Fibroblast of peridontal ligament (primary cell): ENCODE data around the gene KCNQ1.

Experiments
- DNase-seq: peaks from one replicate; pipeline ENCODE4 v3.0.0-alpha.2; 2010; ENCODE audit errors: extremely low read depth

Gene KCNQ1

DNA sequence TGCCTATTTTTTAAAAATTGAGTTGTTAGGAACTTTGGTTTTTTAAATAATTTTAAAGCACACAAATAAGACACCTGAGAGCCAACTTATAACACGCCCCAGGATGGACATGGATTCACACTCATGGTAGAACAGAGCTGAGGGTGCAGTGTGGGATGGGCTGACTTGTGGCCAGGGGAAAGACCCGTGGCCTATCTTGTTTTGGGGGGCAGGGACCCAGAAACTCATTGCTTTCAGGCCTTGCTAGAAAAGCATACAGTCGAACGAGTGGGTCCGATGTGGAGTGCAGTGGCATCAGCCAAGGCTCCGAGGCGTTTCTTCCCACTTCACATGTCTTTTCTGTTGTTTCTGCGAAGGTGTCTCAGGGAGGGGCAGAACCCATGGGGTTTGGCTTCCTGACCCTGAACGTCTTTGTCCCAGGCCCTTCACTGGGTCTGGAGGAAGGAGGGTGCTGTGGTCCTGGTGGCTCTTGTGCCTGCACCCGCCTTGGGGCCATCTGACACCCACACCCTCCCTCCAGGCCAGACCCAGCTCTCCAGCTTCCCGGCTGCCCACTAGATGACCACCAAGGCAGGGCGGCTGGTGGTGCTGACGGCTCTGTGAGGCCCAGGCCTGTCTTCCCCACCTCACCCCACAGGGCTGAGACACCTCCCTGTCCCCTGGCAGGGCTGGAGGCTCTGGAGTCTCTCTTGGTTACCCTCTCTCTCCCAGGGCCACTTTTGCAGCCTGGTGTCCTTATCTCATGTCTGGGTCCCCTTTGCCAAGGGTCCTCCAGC lies 120.8 kb downstream of the KCNQ1 start:
- no peak for DNase-seq

DNA sequence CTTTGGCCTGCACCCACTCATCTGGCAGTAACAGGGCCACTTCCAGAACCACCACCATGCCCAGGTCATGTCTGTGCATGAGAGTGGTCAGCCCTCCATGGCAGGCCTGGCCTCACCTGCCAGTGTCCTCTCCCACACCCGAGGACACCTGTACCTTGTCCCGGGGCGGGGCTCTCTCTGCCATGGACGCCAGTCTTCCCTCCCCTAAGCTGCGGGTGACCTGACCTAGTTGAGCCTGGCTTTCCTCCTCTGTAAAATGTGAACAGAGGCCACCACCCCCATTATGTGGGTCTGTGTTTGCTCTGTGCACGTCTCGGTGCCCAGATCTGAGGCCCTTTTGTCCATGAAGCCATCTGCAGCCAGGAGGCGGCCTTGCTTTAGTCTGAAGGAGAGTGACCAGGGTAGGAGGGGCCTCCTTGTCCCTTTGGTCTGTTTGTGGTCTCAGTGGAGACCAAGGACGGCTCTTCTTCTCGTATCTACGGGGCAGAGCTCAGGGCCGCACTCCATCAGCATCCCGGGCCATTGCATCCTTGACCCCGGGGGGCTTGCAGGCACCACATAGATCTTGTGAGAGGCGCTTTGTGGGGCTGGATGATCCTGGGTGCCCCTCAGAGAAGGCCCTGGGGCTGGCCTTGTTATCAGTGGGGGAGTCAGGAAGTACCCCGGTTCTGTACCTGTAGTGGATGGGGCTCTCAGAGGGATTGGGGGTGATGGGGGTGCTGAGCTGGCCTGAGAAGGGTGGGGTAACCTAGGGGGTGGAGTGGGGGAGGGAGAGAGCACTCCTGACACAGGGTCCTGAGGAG lies 121.6 kb downstream of the KCNQ1 start:
- DNase-seq, result no peak

DNA sequence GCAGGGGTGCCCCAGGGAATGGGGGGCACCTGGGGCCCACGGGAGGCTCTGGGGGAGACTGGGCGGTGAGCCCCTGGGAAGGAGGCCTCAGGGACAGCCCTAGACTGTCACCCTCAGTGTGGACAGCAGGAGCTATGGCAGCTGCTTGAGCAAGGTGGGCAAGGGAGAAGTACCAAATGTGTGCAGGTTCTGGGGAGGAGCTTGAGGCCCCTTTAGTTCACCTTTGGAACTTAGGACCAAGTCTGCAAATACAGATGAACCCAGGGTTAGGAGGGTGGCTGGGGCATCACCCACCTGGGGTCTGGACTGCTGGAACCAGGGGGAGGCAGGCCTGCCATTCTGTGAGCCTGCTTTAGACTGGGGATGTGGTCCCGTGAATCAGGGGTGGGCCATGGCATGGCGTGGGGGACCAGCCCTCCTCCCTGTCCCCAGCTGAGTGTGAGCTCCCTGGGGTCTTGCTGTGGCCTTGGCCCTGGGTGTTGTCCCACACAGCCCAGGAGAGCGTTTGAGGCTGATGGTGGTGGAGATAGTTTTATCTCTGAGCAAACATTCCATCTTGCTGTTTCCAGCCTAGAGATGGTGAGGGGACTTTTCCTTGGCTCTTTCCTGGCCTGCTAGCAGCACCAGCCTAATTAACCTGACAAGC lies 122.3 kb downstream of the KCNQ1 start:
- DNase-seq, result no peak

DNA sequence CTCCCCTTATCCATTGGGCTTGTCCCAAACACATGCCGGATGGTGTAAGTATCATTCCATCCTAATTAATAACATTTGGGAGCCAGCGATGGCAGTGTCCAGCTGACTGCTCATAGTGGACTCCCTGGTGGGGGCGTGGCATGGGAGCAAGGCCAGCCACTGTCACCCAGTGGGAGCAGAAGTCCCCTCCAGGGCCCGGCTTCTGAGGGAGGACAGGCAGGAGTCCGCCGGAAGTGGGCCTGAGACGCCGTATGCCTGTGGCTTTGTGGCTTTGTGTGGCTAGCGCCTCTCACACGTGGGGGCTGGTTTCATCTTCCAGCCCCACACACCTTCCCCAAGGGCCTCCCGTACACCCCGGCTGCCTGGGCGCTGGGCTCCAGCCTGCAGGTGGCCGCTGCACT lies 124.5 kb downstream of the KCNQ1 start:
- DNase-seq, result no peak

DNA sequence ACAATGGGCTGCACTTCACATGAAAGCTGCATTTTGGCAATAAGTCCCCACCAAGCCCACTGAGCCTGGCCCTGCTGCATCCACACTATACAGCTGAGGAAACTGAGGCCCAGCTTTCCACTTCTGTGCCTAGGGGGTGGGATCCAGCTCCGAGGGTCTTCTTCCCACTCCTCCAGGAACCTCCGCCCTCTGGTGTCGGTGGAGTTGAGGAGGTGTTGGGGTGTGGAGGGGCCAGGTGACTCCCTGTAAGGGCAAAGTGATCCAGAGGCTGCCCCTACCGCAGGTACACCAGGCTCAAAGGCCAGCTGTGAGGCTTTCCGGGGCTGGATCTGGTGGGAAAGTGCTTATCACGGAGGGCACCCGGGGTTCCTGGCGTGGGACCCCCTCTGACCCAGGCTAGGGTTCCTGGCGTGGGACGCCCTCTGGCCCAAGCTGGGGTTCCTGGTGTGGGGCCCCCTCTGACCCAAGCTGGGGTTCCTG lies 125.0 kb downstream of the KCNQ1 start:
- DNase-seq, result no peak

DNA sequence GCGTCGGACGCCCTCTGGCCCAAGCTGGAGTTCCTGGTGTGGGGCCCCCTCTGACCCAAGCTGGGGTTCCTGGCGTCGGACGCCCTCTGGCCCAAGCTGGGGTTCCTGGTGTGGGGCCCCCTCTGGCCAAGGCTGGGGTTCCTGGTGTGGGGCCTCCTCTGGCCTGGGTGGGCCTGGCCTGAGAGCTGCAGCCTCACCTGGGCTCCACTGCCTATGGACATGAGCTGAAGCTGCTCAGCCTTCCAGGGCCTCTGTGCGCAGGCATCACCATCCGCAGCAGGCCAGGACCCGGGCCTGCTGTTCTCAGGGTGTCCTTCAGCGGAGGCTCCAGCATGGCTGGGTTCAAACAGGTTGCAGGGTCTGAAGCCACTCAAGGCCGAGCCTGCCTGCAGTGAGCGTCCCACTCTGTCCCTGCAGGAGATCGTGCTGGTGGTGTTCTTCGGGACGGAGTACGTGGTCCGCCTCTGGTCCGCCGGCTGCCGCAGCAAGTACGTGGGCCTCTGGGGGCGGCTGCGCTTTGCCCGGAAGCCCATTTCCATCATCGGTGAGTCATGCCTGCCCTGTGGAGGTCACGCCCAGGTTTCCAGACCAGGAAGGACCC lies 125.5 kb downstream of the KCNQ1 start:
- no peak for DNase-seq

DNA sequence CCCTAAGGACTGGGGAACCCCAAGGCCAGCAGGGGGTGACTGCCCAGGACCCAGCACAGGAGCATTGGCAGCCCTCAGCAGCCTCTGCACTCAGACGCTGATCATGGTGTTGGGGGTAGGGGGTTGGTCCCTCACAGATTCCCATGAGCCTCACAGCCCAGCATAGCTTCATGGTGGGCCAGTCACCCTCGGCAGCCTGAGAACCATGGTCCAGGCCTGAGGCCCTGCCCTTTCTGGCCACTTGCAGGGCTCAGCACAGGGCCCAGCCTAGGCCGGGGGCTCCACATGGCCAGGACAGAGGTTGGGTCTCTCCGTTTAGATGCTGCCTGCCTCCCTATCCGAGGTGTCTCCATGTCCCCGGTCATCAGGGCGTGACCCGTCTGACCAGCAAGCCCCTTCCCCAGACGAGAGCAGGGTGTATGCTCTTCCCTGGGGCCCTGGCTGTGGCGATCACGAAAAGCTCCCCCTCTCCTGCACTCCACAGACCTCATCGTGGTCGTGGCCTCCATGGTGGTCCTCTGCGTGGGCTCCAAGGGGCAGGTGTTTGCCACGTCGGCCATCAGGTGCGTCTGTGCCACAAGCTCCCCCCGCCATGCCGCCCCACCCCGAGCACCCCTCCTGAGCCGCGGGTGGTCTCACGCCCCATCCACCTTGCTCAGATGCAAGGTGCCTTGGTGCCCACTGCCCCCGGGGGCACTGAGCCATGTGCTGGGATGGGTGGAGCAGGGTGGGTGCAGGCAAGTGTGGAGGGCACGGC lies 126.2 kb downstream of the KCNQ1 start:
- DNase-seq, result no peak

DNA sequence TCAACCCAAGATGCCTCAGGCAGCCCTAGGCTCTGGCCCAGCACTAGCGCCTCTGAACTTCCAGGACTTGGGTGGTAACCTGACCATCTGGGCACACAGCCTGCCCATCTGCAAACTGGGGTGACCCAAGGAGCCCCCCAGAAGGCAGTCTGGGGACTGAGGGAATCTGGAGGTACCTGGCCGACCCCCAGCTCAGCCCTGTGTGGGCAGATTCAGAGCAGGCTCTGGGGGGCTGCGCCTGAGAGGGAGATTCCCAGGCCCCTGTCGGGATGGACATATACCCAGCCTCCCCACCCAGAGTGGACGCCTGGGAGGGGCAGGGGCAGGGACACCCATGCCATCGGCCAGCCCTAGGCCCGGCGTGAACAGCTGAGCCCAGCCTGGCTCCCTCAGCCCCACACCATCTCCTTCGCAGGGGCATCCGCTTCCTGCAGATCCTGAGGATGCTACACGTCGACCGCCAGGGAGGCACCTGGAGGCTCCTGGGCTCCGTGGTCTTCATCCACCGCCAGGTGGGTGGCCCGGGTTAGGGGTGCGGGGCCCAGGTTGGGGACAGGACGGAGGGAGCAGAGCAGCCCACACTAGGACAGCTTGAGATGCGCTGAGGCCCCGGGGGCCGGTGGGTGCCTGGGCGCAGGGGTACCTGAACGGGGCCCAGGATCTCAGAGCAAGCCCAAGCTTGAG lies 126.9 kb downstream of the KCNQ1 start:
- no peak for DNase-seq

DNA sequence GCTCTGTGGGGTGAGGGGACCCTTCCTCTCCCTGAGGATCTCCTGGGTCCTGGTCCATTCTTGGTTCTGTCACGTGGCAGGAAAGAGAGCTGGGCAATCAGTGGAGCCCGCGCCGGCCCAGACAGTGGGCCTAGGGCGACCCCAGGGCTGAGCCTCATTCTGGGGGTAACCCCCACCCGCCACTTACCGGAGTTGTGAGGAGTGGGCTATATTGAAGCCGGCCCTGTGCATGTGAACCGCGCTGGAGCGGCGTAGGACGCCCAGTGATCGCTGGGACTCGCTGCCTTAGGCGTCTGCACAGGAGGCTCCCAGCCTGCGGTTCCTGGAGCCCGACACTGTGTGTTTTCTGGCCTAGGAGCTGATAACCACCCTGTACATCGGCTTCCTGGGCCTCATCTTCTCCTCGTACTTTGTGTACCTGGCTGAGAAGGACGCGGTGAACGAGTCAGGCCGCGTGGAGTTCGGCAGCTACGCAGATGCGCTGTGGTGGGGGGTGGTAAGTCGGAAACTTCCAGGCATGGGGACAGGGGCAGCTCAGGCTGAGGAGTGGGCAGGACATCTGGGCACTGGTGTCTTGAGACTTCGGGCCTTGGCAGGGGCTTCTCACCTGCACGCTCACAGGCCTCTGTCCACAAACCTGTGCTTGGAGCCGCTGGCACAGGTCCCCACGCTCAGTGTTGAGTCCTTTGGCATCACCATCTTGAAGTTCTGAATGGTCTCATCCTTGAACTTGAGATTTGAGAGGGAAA lies 127.9 kb downstream of the KCNQ1 start:
- DNase-seq, result no peak

DNA sequence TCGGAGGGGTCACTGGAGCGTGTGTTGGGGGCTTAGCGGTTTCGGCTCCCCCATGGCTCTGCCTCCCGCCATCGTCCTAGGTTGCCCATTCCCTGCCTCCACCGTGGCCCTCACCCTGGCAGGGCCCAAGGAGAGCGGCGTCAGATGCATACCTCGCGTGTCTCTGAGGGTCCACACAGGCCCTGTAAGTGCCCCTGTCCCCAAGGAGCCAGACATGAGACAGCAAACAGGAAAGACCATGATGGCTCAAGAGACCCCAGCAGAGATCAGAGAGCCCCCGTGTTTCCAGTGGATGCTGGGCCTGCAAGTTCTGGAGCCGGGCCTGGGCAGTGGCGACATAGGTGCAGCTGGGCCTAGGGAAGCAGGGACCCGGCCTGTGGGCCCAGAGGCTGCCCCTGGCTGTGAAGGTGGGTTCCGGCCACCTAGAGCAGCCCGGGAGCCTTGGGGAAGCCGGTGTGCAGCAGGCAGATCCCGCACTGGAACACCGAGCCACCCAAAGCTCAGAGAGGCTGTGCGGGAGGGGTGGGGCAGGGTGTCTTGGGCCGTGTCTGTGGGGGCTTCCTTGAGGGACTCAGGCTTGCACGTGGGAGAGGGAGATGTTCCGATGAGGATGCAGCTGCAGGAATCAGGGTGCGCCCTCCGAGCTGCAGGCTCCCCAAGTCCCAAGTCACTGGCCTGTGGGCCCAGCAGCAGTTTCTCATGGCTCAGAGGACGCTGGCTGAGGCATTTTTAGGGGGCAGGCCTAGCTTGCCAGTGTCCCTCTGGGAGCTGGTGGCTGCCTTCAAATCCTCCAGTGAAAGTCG lies 128.6 kb downstream of the KCNQ1 start:
- DNase-seq, result no peak

DNA sequence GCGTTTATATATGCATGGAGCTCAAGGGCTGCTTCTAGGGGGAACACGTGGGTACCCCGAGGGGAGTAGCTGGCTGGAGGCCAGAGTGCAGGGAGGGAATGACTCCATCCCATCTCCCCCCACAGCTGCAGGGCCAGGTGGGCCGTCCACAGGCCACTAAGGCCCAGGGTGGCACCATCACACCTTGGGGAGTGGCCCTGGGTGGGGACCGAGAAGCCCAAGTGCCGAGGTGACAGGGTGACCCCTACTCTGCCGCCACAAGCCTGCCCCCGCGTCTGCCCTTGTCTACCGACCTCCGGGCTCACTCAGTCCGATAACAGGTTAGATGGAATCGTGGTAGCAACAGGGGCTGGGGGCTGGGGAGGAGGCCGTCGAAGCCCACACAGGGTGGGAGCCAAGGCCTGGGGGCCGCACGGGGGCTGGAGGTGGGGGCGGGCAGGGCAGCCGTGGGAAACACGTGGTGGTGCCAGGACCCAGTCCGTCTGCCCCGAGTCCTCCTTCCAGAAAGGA lies 129.3 kb downstream of the KCNQ1 start:
- no peak for DNase-seq

DNA sequence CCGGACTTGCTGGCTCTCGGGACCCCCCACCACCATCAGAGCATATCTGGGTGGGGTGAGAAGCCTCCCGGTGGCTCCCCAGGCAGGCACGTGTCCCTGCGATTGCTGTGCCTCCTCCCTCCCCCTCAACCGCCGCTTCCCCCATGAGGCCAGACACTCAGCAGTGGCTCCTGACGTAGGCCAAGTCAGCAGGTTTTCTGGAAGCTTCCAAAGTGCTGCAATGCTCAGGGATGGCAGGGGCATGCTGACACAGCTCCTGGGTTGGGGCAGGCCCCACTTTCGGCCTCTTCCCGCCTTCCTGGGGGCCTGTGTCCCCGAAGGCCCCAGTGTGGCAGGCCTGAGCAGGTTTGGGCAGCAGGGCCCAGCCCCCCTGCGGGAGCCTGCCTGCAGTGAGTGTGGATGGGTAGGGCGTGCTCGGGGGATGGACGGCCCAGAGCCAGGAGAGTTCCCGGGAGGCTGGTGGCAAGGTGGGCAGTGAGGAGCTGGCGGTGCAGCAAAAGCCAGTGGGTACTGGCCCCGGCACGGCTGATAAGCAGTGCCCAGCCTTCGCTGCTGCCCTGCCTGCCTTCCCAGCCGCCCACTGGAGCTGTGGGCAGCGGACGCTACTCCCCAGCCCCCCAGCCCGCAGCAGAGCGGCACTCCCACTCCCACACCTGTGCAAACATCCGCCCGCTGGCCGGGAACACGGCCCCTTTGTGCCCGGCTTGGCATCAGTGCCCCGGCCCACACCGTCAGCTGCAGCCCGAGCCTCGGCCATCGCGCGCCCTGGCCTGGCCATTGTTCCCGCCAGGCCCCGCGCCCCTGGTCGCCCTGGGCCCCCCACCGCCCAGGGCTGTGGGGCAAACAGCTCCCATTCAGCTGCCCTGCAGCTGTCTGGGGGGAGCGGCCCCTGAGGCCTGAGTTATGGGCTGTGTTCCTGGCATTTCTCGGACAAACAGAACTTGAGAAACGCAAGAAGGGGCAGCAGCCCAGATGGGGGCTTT lies 130.0 kb downstream of the KCNQ1 start:
- no peak for DNase-seq

DNA sequence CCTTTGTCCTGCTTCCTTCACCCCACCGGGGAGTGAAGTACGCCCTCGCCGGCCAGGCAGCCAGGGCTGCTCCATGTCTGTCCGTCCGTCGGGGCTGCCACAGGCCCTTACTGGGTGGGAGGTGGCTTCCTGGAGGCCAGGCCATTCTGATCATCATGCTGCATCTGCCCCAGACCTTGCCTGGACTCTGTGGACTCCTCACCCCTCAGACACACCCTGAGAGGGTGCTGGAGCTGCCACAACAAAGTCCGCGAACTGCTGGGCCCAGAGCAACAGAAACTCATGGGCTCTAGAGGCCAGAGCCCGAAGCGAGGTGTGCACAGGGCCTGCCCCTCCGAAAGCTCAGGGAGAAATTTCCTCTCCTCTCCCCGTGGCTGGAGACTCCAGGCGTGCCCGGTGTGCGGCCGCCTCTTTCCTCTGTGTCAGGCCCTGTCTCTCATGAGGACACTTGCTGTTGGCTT lies 130.8 kb downstream of the KCNQ1 start:
- DNase-seq, result no peak

DNA sequence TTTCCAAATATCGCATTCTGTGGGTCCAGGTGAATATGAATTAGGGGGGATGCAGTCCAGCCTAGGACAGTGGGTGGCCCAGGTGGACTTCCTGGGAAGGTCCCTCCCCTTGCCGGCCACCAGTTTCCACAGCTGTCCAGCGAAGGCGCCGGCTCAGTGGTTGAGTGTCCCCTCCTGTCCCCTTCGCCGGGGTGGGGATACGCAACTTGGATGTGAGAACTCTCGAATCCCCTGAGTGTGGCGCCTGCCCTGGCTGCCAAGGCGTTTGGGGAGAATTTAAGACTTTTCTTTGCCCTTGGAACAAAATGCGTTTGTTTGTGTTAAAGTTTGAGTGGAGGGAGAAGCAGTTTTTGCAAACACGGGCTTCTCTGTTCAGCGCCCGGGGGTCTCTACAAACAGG lies 131.3 kb downstream of the KCNQ1 start:
- DNase-seq, result no peak

DNA sequence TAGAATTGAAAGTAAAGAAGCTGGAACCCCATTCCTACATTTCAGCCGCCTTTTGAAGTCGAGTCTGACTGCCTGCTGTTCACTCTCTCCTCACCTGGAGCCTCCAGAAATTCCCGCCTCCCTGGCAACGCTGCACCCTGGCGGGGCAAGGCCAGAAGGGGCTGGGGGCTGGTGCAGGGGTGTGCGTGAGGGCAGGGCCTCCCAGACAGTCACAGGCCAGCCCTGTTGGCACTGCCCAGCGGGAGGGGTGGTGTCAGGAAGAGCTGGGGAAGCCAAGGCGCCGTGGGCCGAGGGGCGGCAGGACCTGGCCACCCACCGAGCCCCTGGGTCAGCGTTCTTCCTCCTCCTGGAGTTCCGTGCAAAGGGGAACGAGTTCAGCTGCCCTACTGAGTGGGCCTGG lies 131.7 kb downstream of the KCNQ1 start:
- no peak for DNase-seq

DNA sequence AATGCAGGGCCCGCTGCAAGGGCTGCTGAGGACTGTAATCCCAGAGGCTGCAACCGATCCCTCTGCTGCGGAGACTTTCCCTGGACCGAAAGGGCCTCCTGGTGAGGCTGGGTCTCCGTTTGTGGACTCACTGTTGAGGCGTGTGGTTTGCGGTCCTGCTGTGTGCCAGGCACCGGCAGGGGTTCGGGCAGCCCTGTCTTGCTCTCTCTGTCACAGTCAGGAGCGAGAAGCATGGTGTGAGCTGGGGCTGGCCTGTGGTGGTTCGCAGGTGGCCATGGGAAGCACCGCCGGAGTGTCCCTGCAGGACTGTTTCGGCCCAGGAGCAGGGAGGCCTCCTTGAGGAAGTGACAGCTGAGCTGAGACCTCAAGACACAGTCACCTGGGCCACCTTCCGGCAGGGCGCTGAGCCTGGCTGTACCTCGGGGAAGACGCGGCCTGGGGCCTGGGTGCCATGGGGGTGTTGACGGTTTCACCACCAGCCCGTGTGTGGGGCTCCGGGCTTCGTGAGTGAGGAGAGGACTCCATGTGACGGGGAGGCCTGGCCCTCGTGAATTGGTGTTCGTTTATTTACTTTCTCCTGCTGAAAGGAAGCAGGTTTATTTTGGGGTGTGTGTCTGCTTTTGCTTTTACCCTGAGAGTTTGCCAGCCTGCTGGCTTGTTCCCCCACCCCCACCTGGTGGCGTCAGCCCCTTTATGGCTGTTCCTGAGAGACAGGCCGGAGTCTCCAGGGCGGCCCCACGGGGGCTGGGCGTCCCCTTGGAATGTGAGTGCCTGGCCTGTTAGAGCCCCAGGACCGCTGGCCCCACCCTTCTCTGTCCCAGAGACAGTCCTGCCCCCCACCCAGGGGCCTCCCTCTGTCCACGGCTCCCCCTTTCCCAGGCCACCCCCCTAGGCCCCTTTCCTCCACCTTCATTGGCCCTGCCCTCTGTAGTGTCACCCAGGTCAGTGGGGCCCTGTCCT lies 132.5 kb downstream of the KCNQ1 start:
- DNase-seq, result no peak
